GM12801 (cell line): Measurements from ENCODE around the gene OR6J1.

Experiments
- CTCF ChIP-seq: IDR thresholded peaks from one replicate; pipeline ENCODE4 v1.5.1; 2011; ENCODE audit warnings: control low read depth; ENCODE audit not compliant: insufficient read length; ENCODE audit errors: extremely low read depth

OR6J1 gene

GRCh38 chr14:22646570-22647254, 2.6 kb upstream of the OR6J1 start:
- TF ChIP-seq CTCF: no peak

GRCh38 chr14:22641846-22642245, 2.3 kb downstream of the OR6J1 start:
- TF ChIP-seq CTCF: no peak

- TF ChIP-seq CTCF: no peak
These were observed 4.0 kb downstream of the OR6J1 start for GRCh38 chr14:22640192-22640591.

- TF ChIP-seq CTCF: no peak
These were observed 9.8 kb downstream of the OR6J1 start for GRCh38 chr14:22634233-22634900.

GRCh38 chr14:22630486-22630885, 13.7 kb downstream of the OR6J1 start:
- no peak for TF ChIP-seq CTCF

- no peak for TF ChIP-seq CTCF
These were observed 14.1 kb downstream of the OR6J1 start for GRCh38 chr14:22630066-22630465.

- no peak for TF ChIP-seq CTCF
These were observed 14.8 kb downstream of the OR6J1 start for GRCh38 chr14:22629361-22629760.
